ENCODE data around the gene GDF10.

Gene GDF10

DNA sequence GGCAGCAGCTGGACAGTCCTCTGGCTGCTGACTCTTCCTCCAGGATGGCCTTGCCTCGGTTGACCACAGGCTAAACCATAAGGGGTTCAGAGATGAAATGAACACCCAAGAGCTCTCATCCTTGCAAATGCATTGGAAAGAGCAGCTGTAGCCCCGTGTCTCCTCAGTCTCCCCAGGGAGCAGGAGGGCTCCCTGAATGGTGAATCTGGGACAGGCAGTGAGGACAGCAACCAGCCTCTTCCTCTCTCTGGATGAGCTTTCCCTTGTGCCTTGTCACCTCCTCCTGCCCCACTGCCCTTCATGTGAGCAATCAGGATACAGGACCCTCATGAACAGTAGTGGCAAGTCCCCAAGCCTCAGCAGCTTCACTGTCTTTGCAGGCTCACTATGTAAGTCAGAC is 23.9 kb upstream of the GDF10 start:
- no peak for DNase-seq

DNA sequence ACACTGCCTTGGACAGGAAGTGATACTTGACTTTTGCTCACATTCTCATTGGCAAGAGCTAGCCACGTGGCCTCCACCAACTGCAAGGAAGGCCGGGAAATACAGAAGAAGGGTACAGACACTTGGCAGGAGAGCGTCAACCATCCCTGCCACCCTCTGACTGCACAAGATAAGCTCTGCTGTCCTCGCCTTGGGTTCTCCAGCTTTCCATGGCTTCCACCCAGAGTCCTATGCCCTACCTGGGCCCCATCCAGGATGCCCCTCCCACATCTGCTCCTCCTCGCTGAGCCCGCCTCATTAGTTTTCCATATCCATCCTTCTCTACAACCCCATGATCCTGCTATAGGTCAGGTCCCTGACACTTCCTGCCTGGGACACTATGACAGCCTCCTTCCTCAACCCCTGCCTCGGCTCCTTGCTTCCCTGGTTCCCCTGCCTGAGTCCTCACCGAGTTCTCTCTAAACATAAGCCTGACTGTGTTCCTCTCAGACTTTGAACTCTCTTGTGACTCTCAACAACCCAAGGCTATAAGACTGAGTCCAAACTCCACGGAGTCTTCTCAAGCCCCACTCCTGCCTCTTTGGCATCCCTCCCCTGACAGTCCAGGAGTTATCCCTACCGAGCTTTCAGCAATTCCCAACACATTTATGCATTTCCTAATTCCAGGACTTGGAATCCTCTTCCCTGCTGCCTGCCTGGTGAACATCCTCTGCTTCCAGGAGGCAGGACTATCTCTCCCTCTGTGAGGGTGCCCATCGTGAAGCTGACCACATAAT is 23.2 kb upstream of the GDF10 start:
- no peak for DNase-seq

DNA sequence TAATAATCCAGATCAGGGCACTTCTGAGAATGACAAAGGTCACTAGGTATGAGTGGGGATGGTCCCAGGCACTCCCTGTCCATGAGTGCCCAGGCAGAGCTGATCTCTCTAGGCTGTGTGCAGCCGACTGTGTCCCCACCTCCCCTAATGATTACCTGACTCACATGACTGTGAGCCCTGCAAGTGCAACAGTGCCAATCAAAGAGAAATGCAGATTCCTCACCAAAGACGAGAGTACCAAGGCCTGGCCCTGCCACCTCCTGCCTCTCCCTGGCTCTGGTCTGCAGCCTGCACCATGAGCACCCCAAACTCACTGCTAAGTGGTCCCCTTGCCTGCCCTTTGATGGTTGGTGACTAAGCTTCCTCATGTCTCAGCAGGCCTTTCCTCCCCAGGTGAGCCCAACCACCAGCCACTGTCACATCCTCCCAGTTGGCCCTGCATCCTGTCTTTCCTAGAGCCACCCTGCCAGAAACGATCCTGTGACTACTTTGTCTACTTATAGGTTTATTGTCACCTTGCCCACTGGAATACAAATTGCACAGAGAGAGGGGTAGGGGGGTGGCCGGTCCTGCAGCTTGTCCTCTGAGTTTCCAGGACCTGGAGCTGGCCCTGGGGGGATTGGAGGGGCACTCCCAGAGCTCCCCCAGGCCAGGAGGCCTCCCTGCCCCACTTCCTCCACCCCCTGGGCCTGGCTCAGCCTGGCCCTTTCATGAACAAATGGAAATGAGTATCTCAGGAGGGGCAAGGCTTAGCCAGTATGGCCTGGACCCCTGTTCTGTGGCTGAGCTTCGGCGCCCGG is 22.4 kb upstream of the GDF10 start:
- no peak for DNase-seq

DNA sequence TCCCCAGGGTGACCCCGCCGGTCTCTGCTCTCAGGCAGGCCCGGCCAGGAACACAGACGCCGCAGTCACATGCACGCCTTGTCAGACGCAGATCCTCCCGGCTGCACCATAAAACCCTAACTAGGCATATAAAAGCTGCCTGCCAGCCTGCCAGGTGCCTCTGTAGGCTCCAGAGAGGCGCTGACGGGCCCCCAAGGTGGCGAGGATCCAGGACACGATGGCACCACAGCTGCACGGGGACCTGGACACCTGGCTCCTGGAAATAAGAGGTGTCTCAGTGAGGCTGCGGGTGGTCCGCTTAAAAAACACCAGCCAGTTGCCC is 21.9 kb upstream of the GDF10 start:
- no peak for DNase-seq

DNA sequence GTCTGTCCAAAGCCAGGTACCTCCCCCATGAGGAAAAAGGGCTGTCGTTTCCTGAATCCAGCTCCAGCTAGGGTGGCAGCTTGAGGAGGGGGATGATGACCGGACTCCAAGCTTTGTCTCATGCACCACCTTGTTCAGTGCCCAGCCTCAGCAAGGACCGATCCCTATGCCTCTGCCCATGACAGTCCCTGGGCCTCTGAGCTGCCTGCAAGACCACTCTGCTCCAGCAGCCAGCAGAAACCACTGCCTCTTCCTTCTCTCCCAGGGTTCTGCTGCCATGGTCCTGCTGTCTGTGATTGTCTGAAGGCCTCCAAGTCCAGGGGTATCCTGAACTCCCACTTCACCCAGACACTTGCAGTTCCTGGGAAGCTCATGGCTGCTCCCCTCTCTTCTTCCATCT is 21.3 kb upstream of the GDF10 start:
- no peak for DNase-seq

DNA sequence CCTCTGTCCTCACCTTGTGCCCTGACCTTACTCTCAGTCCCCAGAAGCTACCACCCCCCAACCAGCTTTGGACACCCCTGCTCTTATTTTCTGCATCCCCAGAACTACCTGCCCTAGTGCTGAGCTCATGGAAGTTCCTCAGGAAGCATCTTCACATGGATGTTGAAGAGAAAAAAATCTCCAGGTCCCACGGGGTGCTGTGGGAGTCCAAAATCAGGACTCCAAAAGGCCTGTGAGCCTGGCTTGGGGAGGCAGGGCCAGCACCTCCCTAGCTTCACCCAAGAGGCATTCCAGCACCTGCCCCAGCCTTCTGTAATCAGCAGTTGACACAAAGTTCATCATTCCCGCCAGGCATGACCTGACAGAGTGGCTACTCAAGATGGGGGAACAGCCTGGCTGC is 20.7 kb upstream of the GDF10 start:
- no peak for DNase-seq

DNA sequence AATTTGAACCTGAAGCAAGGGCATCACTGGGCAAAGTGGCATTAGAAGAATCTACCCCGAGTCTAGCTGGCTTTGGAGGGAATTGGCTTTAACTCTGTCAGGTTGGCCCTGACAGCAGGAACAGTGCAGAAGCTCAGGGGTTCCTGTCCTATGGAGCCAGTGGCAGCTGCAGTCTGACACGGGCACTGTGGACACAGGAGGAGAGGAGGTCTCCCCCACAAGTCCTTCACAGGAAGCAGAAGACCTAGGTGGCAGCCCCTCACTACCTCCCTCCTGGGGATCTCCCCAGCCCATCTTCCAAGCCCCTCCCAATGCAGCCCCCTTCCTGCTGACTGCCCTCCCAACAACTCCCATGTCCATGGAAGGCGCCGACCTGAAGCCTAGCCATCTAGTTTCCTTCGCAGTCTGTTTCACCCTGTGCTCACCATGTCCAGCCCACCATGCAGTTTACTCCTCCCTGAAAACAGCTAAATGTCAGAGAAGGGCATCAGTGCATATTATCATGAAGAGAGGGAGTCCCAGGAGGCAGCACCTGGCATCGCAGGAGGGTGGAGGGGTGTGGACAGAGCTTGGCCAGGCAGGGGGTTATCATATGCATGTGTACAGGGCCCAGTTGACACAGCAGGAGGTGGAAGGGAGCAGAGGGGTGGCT is 17.9 kb upstream of the GDF10 start:
- no peak for DNase-seq

DNA sequence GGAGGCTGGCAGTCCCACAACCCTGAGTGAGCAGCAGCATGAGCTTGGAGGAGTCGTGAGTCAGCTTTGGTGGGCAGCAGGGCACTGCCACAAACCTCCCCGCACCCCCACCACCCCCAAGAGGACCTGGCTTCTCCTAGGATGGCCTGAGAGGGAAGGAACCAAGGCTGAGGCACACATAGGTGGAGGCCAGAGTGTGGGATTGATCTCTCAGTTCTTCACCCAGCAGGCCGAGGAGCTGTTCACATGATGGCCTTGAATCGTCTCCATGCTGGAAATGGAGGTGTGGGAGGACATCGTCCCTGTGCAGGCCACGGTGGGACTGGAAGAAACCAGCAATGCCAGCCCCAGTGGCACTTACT is 17.4 kb upstream of the GDF10 start:
- DNase-seq = no peak

DNA sequence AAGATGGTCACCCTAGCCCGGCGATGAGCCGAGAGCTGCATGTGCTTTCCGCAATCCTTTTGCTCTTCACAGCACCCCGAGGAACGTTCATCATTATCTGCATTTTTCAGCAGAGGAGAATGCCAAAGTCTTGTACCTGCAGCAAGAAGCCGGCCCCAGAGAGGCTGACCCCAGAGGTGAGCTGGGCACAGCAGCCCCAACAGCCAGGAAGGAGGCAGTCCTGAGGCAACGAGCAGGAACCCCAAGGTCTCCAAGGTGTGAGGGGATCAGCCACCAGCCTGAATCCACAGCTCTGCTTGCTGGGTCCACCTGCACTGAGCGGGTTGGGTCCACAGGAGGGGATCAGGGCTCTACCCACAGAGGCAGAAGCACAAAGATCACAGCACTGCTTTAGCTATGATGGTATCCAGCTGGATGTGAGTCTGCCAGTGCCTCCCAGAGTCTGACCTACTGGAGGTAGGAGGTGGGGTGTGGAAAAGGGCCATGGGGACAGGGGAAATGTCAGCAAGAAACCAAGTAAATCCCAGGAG is 16.8 kb upstream of the GDF10 start:
- no peak for DNase-seq

DNA sequence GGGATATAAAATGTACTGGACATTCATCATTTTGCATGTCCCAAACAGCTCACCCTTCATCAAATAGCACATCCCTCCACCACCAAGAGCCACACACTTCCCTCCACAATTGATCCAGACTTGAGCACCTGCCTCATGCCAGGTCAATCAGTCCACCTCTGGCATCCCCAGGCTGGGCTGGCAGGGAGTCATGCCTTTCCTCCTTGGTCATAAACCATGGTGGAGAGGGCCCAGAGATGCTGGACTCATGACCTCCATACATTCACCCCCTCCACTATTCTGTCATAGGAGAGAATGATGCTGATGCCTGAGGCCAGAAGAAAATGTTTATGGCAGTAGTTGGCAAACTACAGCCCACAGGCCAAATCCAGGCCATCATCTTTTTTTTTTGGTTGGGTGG is 16.1 kb upstream of the GDF10 start:
- no peak for DNase-seq

DNA sequence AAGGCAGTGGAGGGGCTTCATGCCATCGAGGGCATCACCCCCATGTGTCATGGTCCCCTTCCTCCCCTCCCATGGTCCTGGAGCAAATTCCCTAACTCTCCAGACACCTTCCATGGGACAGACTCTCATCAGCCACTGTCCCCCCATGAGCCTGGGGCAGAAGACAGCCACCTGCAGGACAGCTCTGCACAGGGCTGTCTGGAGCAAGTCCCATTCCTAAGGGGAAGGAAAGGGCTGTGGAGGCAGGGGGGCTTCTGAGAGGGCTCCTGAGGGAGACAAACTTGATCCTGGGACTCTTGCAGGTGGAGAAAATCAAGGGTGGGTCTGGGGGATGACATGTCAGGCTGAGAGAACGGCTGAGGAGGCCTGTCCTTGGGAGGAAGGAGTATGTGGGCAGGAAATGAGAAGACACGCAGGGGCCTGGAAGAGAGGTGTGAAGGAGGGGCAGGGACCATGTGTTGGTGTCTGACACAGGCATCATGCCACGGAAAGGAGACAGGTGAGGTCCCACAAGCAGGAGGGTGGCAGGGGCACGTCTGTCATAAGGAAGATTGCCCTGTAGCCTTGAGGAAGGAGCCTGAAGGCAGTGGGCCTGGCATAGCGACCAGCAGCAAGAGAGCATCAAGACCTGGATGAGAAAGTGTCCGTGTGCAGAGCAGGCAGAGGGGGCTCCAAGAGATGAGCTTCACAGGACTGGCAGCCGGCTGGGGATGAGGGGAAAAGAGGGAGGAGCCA is 14.4 kb upstream of the GDF10 start:
- DNase-seq = no peak

DNA sequence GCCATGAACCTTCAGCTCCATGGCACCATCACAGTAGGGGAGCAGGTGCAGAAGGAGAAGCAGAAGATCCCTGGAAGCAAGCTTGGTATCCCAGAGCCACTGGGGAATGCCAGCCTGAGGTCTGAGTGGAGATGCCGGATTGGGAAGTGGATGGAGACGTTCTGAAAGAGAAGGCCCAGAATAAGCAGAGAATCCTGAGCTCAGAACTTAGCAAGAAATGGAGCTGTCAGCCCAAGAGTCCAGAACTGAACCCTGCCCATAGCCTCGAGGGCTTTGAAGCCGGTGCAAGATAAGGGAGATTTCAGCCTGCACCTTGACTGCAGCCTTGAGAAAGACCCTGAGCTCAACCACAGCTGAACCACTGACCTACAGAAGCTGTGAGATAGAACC is 13.9 kb upstream of the GDF10 start:
- DNase-seq = no peak

DNA sequence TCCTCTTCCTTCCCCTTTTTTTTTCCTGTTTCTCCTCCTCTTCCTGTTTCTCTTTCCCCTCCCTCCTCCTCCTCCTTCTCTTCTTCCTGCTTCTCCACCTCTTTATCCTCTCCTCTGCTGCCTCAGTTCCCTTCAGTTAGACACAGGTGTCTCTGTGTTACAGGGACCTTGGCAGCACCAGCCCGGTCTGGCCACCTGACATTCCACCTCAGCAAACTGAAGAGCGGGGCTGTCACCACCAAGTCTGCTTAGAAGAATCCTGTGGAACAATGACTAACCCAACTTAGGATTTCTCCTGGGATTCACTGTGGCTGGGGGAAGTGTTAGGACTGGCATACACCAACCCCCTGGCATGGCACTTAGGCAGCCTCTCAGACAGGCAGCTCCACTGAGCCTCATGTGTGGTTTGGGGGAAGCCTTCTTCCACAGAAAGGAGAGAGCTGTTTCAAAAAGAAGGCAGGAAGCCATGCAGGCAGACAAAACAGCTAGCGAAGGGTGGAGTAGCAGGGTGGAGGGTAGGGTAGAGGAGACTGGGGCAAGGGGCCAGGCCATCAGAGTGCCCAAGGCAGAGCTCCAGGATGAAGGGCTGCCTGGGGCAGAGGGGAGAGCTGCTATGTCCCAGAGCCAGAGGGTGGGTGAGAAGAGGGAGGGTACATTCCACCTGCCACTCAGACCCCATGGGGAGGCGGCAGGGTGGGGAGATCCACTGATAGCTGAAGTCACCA is 13.2 kb upstream of the GDF10 start:
- DNase-seq = no peak

DNA sequence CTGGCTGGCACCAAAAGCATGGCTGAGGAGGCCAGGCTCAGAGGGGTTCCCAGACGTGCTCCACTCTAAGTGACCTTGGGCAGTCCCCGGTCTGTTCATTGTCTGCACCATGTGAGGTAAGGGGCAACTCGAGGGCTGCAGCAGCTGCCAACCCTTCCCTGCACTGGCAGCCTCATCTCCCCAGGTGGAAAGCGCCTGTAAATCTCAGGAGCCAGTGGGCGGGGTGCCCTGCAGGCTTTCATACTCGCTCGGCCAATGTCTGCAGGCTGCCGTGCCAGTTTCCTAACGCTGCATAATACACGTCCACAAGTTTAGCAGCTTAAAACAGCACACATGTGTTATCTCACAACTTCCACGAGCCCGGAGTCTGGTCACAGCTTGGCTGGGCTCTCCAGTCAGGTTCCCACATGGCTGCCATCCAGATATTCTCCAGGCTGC is 12.6 kb upstream of the GDF10 start:
- no peak for DNase-seq

DNA sequence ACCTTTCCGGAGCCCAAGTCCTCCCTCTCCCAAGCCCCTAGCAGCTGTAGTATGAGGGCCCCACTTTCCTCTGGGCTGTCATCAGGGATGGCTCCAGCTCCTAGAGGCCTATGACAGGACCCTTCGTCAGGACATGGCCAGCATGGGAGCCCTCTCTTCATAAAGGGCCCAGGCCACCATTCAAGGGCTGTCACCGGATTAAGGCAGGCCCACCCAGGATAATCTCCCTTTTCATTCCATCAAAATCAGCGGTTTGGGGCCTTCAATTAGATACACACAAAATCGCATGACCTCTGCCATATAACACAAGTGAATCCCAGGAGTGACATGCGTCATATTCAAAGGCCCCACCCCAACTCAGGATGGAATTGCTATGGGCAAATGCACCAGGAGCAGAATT is 12.2 kb upstream of the GDF10 start:
- no peak for DNase-seq

DNA sequence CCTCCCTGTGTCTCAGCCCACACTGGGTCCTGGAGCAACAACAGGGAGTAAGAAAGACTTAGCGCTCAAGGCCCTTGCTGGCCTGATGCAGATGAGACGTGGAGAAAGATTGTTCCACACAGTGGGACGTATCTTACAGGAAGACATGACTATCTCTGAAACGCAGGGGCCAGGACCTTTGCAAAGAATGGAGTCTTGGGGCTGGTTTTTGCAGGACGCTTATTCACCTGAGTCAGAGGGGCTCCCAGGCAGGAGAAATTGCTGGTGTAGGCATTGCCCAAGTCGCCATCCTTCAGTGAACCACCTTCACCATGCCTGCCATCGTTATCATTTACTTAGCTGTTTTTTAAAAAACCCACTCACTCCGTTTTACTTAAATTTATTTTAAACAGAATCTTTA is 11.8 kb upstream of the GDF10 start:
- DNase-seq = no peak

DNA sequence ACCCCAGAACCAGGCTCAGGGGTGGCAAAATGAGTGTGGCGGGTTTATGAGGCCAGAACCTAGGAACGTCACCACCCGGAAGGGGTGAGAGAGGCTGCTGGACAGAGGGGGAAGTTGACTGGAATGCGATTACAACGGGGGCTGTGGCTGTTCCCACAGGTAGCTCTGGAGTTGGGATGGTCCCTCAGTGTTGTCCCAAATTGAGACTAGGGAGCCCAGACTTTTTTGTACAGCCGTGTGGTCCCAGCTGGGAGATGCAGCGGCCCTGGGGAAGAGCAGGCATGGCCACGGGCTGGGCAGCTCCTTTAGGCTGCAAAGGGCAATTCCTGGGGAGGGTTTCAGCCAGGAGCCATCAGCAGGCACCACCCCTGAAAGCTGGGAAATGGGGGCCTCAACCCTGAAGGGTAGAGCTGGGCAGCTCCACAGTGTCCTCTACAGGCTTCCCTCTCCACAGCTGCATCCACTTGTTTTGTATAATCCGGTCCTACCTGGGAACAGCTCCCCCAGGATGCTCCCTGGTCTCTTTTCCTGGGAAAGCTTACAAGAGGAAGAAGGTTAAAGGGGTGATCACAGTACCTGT is 11.0 kb upstream of the GDF10 start:
- DNase-seq = no peak

DNA sequence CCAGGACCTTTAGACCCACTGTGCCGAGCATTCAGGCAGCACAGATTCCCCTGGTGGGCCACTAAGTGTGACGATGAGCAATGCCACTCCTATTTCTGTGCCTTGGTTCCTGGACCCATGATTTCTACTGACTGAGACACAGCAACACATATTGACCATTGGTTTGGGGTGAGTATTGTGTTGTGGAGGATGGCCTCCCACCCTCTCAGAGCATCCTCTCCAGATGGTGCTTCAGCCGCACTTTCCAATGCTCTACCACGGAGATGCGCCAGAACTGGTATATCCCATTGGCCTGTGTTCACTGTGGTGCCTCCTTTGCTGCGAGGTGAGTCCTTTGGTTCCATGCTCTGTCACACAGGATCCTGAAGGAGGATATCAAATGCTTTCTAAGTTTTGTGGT is 10.1 kb upstream of the GDF10 start:
- DNase-seq = no peak

DNA sequence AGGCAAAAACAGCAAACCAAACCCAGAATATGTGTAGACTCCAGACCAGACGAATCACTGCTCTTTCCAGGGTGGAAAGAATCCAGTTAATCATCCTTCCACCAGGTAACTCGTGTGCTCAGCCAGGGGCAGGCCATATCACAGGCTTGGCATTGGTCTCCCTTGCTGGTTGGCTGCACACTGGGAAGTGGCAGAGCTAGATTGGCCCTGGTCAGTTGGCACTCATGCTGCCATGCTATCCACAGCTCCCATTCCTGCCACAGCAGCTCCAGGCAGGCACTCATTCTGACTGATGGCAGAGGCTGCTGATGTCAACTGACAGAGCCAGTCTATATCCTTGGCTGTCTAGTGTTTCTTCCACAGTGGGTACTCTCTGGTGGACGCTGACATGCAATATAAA is 9.7 kb upstream of the GDF10 start:
- DNase-seq = no peak

DNA sequence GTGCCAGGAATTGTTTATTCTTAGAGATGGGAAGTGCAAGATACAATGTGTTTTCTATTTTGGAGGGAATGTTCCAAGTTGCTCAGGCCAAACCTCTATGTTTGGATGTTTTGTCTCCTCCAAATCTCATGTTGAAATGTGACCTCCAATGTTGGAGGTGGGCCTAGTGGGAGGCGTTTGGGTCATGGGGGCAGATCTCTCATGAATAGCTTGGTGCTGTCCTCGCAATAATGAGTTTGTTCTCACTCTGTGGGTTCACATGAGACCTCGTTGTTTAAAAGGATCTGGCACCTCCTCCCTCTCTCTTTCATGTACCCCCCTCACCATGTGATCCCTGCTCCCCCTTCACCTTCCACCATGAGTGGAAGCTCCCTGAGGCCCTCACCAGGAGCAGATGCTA is 8.3 kb upstream of the GDF10 start:
- DNase-seq = no peak

DNA sequence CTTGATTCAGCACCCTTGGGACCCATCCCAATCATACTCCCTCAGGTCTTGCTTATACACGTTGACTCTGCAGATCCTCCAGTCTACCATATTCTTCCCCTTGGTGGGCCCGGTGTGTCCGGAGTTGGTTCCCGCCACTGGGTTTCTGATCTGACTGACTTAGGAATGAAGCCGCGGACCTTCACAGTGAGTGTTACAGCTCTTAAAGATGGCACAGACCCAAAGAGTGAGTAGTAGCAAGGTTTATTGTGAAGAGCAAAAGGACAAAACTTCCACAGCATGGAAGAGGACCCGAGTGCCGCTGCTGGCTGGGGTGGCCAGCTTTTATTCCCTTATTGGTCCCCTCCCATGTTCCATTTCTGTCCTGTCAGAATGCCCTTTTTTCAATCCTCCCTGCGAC is 5.9 kb upstream of the GDF10 start:
- no peak for DNase-seq

DNA sequence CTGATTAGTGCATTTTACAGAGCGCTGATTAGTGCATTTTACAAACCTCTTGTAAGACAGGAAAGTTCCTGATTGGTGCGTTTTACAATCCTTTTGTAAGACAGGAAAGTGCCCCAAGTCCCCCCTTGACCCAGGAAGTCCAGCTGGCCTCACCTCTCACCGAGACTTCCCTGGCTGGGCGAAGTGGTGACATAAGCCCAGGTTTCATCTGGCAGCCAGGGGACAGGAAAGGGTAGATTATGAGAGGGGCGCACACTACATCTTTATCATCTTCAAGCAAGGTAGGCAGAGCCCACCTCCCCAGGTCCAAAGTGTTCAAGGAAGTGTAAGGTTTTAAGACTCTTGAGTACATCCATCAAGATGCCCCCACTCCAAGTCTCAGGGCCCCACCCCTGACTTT is 5.5 kb upstream of the GDF10 start:
- no peak for DNase-seq

All from NCI-H1048 (cell line).